Stimulated activated naive CD4-positive, alpha-beta T cell treated with Interleukin-2 at 50 U/mL for 16 hours (primary cell): ENCODE measurements around the gene TSPY3.
"Not testable (repeated sequence)": the region's sequence is repeated elsewhere in the genome, so short reads cannot be mapped to it uniquely, and the experiment has no call there.

Experiments used
- DNase-seq: peaks from one replicate; lab custom pipeline; 2025; lab: John Stamatoyannopoulos, UW

The TSPY3 gene, protein sequence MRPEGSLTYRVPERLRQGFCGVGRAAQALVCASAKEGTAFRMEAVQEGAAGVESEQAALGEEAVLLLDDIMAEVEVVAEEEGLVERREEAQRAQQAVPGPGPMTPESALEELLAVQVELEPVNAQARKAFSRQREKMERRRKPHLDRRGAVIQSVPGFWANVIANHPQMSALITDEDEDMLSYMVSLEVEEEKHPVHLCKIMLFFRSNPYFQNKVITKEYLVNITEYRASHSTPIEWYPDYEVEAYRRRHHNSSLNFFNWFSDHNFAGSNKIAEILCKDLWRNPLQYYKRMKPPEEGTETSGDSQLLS

DNA sequence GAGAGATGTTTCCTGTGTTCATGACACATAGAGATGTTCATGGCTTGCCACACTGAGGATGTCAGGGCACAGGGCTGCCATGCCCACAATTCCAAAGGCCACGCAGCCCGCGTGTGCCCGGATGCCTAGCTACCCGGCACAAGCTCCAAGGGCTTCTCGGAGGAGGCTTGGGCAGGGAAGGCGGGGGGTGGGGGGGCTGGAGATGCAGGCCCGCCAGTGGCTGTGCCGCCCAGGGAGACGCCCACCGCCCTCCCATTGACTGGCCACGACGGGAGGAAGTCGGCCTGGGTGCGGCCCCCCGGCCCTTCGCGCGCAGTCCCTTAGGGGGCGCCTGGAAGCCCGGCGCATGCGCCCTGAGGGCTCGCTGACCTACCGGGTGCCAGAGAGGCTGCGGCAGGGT, at the start of gene TSPY3:
Gene TSPY3 (plus strand): TSS at position 301 of the 400 bp plus-strand sequence. CDS start 46 bp downstream, at position 347.
- DNase-seq = not testable (repeated sequence)

DNA sequence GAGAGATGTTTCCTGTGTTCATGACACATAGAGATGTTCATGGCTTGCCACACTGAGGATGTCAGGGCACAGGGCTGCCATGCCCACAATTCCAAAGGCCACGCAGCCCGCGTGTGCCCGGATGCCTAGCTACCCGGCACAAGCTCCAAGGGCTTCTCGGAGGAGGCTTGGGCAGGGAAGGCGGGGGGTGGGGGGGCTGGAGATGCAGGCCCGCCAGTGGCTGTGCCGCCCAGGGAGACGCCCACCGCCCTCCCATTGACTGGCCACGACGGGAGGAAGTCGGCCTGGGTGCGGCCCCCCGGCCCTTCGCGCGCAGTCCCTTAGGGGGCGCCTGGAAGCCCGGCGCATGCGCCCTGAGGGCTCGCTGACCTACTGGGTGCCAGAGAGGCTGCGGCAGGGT, 40.7 kb upstream of the TSPY3 start, which contains the start of gene TSPY8:
Gene TSPY8 (plus strand): TSS at position 301 of the 400 bp plus-strand sequence. CDS start 46 bp downstream, at position 347.
- DNase-seq = not testable (repeated sequence)

DNA sequence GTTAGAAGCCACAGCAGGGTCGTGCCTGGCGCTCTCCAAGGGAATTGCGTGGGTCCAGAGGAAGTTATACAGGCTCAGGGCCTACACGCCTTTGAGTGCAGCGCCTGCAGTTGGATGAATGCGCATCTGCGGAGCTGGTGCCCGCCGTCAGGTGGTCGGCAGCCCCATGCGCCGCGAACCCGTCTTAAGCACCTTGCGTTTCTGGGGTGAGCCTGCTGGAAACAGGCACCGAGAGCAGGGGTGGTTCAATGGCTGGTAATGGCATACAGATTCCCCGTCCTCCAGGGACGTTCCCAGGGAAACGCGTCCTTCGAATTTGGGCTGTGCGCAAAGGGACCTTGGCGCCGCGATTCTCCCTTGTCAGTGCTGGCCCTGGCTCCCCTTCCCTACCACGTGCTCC, 1.7 kb upstream of the TSPY3 start:
- DNase-seq = not testable (repeated sequence)
